NCI-H1436 (cell line): Measurements from ENCODE around the gene NDUFB10.
"Not testable (repeated sequence)": the region's sequence is repeated elsewhere in the genome, so short reads cannot be mapped to it uniquely, and the experiment has no call there.

Source experiments
- DNase-seq: peaks from one replicate; lab custom pipeline; 2025; lab: John Stamatoyannopoulos, UW

Gene NDUFB10

DNA sequence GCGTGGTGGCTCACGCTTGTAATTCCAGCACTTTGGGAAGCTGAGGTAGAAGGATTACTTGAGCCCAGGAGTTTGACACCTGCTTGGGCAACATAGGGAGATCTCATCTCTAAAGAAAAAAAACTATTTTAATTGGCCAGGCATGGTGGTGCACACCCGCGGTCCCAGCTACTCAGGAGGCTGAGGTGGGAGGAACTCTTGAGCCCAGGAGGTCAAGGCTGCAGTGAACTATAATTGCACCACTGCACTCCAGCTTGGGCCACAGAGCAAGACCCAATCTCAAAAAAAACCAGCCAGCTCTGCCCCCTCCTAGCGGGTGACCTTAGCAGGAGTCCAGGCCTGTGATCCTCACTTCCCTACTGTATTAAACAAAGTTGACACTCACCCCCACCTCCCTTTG is 35.2 kb upstream of the NDUFB10 start:
- DNase-seq, result no peak

GRCh38 chr16:1926271-1926670 is 33.1 kb upstream of the NDUFB10 start:
- DNase-seq, result no peak

- DNase-seq, result peak; percentile 45
Measured at GRCh38 chr16:1929105-1929504, 30.2 kb upstream of the NDUFB10 start.

GRCh38 chr16:1929578-1930337 is 29.6 kb upstream of the NDUFB10 start:
- DNase-seq, result peak; percentile 86

DNA sequence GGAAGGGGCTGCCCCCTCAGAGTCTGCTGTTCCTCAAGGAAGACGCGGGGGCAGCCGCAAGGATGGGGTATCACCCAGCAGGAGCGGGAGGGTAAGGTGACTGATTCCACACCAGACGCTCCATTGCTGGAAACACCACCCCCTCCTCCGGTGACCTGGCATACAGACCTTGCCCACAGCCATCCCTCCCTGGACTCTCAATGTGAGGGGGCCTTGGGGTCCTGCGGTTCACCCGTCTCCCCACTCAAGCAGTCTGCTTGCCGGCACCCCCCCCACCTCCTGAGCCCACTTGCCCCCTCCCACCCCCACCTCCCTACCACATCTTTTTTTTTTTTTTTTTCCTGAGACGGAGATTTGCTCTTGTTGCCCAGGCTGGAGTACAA is 29.0 kb upstream of the NDUFB10 start:
- no peak for DNase-seq

DNA sequence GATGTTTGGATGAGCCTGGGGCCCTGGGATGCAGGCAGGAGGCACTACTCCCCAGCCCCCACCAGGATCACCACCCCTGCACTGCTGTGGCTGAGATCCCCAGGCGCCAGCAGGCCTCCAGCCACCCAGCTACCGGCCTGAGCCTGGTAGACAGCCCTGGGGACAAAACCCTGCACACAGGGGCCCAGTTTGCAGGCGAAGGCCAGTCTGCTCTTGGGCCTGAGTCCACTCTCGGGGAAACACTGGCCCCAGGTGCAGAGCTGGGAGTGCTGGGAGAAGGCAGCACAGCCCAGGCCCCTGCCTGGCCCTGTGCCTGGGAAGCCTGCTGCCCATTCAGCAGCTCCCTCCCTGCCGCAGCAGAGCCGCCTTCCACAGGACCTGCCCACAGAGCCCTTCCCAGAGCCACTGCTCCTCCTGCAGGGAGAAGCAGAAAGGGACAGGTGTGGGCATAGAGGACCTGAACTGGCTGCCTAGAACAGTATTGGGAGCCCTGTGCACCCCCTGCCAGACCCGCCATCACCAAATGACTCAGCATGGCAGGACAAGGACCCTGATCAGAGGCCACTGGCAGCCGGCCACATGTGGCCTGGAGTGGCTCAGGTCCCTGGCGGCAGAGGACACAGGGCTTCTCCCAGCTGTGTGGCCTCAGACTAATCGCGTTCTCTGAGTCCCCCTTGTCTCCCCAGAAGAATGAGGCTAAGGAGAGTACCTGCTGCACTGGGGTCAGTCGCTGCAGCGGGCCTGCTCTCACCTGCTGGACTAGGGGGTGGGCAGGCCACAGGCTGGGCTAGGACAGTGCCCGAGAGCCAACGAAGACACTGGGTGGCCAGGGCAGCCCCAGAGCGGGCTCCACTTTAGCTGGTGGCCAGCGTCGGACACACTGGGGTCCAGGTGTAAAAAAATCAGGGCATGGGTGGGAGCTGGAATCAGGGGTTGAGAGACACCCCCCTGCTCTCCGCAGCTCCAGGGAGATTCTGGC is 27.0 kb upstream of the NDUFB10 start:
- DNase-seq, result peak; percentile 34

- DNase-seq, result no peak
Measured at GRCh38 chr16:1933097-1933661, 26.2 kb upstream of the NDUFB10 start.

- no peak for DNase-seq
Measured at GRCh38 chr16:1936945-1937479, 22.3 kb upstream of the NDUFB10 start.

- no peak for DNase-seq
Measured at GRCh38 chr16:1938316-1938715, 21.0 kb upstream of the NDUFB10 start.

DNA sequence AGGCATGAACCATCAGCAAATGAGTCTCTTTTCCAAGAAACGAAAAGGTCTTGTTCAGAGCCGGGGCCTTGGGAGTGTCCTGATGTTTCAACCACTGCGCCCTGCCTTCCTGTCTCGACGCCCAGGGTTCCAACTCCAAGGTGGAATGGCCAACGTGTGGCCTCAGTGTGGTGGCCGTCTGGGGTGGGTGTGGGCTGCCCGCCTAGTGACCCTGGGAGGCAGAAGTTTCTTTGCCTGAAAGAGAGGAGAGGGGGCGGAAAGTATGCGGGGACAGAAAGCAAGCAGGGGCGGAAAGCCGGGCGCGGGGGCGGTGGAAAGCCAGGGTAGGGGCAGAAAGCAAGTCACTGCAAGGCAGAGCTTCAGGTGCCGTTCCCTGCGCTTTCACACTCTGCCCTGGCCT is 20.4 kb upstream of the NDUFB10 start:
- no peak for DNase-seq

DNA sequence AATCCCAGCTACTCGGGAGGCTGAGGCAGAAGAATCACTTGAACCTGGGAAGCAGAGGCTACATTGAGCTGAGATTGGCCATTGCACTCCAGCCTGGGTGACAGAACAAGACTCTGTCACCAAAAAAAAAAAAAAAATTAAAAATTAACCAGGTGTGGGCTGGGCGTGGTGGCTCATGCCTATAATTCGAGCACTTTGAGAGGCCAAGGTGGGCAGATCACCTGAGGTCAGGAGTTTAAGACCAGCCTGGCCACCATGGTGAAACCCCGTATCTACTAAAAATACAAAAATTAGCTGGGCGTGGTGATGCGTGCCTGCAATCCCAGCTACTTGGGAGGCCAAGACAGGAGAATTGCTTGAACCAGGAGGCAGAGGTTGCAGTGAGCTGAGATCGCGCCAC is 19.5 kb upstream of the NDUFB10 start:
- not testable (repeated sequence) for DNase-seq

GRCh38 chr16:1940273-1941161 is 18.8 kb upstream of the NDUFB10 start:
- DNase-seq, result no peak

GRCh38 chr16:1941162-1942046 is 17.9 kb upstream of the NDUFB10 start:
- DNase-seq, result no peak

DNA sequence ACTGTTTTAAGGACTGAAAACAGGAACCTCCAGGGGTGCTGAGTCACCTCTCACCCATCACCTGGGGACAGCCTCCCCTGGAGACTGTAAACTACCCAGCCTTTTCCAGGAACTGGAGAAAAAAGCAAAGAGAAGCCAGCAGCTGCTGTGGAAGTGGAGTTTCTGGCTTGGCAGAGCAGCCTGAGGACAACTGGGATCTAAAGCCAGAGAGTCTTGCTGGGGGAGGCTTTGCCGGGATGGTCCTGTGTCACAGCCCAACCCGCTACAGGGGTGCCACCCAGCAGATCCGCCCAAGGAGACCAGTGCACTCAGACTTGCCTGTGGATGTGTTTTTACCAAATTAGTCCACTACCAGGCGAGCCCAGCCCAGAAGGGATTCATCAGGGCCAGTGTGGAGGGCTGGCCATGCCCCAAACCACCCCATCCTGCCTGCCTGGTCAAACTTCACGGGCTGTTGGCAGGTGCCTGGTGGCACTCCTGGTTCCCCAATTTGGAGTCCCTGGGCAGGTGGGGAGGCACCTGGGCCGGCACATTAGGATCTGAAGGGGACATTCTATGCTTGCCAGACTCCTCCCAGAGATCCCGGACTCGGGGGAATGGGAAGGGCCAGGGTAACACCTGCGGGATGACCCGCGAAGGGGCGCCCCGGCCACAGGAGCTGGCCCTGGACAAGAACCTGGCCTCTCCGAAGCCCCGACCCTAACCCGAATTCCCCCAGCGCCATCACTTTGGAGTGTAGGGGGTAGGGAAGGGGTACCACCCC is 17.1 kb upstream of the NDUFB10 start:
- DNase-seq, result no peak

GRCh38 chr16:1942810-1943726 is 16.3 kb upstream of the NDUFB10 start, which contains the start of gene MSRB1:
MSRB1 (minus strand) TSS chr16:1943199; CDS start chr16:1943156, 43 bp downstream.
- DNase-seq, result peak; percentile 100

DNA sequence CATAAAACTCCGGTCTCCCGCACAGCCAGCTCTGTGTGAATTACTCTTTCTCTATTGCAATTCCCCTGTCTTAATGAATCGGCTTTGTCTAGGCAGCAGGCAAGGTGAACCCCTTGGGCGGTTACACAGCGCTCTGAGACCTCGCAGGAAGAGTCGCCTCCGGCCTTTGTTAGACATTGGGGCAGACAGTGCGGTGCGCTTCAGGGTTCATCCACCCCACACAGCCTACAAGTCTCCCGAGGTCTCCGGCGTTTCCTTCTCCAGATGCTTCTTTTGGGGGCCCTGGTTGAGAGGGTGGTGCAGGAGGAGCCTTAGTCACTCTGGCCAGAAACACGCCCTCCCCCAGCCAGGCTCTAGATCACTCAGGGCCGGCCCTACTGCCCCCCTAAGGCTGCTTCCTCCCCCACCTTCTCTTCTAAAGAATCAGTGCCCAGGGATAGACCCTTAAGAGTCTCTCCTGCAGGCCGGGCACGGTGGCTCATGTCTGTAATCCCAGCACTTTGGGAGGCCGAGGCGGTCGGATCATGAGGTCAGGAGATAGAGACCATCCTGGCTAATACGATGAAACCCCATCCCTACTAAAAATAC is 14.6 kb upstream of the NDUFB10 start:
- DNase-seq, result no peak

- no peak for DNase-seq
Measured at GRCh38 chr16:1945559-1946391, 13.6 kb upstream of the NDUFB10 start.
